Smooth muscle cell (in vitro differentiated cells): ENCODE measurements around the gene THRAP3. TPM values are rescaled to one million over a fixed set of nuclear protein-coding genes. Genes with fewer than 3 reads are reported as not detected.

Source experiments
- DNase-seq: peaks from one replicate; lab custom pipeline; 2025; ENCODE audit not compliant: unreplicated experiment; lab: John Stamatoyannopoulos, UW
- H2AFZ ChIP-seq: fragments of 200-600 bp; sonication (generic); 2 replicates; pipeline ENCODE4 v1.6.0; 2016; ENCODE audit warnings: antibody characterized with exemption, low read depth, mild to moderate bottlenecking
- H3F3A ChIP-seq: fragments of 200-600 bp; sonication (generic); 2 replicates; pipeline ENCODE4 v1.6.0; 2017; ENCODE audit warnings: antibody characterized with exemption, low read depth
- H3K27ac ChIP-seq: fragments of 200-600 bp; sonication (generic); 2 replicates; pipeline ENCODE4 v1.5.1; 2016; ENCODE audit warnings: low read depth, mild to moderate bottlenecking
- H3K27me3 ChIP-seq: fragments of 200-600 bp; sonication (generic); 2 replicates; pipeline ENCODE4 v1.6.1; 2016; ENCODE audit warnings: low read depth, mild to moderate bottlenecking
- H3K36me3 ChIP-seq: fragments of 200-600 bp; sonication (generic); 2 replicates; pipeline ENCODE4 v1.5.1; 2016; ENCODE audit warnings: low read depth
- H3K4me1 ChIP-seq: fragments of 200-600 bp; sonication (generic); 2 replicates; pipeline ENCODE4 v1.5.1; 2016; ENCODE audit warnings: low read depth
- H3K4me2 ChIP-seq: fragments of 200-600 bp; sonication (generic); 2 replicates; pipeline ENCODE4 v1.6.0; 2016; ENCODE audit warnings: mild to moderate bottlenecking
- H3K4me3 ChIP-seq: fragments of 200-600 bp; sonication (generic); 2 replicates; pipeline ENCODE4 v1.5.1; 2016; ENCODE audit warnings: mild to moderate bottlenecking
- H3K79me2 ChIP-seq: fragments of 200-600 bp; sonication (generic); 2 replicates; pipeline ENCODE4 v1.6.0; 2016; ENCODE audit warnings: low read depth, mild to moderate bottlenecking
- H3K9ac ChIP-seq: fragments of 200-600 bp; sonication (generic); 2 replicates; pipeline ENCODE4 v1.6.0; 2016; ENCODE audit warnings: low read depth
- H3K9me3 ChIP-seq: fragments of 200-600 bp; sonication (generic); replicated peaks from 2 replicates; pipeline ENCODE4 v1.5.1; 2016; ENCODE audit warnings: low read depth
- H4K20me1 ChIP-seq: fragments of 200-600 bp; sonication (generic); 2 replicates; pipeline ENCODE4 v1.6.0; 2016; ENCODE audit warnings: low read depth
- WGBS: methylation state at CpG from one replicate; pipeline ENCODE4 v1.1.7; 2016; ENCODE audit warnings: low lambda C conversion rate; 5-methylcytosine and 5-hydroxymethylcytosine counted together
- polyA plus RNA-seq: library from polyadenylated mRNA; unstranded; fragments of >200 nt; fragmentation: Nextera tagmentation; extraction: Ambion mirVana; gene quantifications from 2 replicates; pipeline ENCODE4 v1.2.1, GENCODE V29; 2016
- total RNA-seq: library from RNA; depleted of rRNA; stranded (reverse); fragments of >200 nt; gene quantifications from 2 replicates; pipeline ENCODE4 v1.2.3, GENCODE V29; 2014
- TF ChIP-seq, protein P1 (sequence below): fragments of 200-600 bp; sonication (generic); IDR thresholded peaks from 2 replicates; pipeline ENCODE4 v1.5.1; 2017; ENCODE audit warnings: borderline replicate concordance, mild to moderate bottlenecking, antibody characterized with exemption; ENCODE audit not compliant: insufficient read depth, poor library complexity, severe bottlenecking

The THRAP3 gene
- total and polyA plus RNA-seq, 2 experiments from 2014 or later, result 45.1 to 60.5 TPM

DNA sequence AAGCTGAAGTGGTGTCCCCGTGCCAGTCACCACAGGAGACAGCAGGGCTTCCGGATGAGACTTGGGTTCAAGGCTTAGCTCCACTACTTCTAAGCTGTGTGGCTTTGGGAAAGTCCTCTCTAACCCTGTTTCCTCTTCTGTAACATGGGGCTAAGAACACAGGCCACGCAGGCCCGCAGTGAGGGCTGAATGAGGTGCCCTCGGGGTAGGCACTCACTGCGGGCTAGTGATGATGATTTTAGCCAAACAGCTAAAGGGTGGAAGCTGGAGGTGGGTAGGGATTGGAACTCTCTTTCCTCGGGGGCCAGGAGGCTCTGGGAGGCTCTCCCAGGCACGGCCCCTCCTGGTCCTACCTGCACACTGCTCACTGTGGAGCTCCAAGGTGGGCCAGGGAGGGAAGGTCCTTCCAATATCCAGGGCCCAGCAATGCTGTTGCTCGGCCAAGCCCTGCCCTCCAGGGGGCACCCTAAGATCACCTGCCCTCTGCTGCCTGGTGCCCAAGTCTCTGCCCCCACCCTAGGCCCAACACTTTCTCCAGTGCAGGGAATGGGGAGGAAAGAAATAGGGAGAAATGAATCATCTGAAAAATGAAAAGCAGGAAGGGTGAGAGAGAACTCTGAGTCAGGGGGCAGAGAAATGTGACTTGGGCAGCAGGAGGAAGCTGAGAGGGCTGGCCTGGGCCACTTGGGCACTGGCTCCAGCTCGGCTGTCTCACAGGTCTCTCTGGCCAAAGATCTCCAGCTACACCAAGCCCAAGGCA, 118.4 kb downstream of the THRAP3 start:
- H4K20me1 ChIP-seq, result no peaks in the 10 kb centered on the region
- no peak overlapping the region for H3K4me3 ChIP-seq
- H3K4me1 ChIP-seq, result no peaks in the 10 kb centered on the region
- TF ChIP-seq, protein P1, sequence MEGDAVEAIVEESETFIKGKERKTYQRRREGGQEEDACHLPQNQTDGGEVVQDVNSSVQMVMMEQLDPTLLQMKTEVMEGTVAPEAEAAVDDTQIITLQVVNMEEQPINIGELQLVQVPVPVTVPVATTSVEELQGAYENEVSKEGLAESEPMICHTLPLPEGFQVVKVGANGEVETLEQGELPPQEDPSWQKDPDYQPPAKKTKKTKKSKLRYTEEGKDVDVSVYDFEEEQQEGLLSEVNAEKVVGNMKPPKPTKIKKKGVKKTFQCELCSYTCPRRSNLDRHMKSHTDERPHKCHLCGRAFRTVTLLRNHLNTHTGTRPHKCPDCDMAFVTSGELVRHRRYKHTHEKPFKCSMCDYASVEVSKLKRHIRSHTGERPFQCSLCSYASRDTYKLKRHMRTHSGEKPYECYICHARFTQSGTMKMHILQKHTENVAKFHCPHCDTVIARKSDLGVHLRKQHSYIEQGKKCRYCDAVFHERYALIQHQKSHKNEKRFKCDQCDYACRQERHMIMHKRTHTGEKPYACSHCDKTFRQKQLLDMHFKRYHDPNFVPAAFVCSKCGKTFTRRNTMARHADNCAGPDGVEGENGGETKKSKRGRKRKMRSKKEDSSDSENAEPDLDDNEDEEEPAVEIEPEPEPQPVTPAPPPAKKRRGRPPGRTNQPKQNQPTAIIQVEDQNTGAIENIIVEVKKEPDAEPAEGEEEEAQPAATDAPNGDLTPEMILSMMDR, result peak; percentile 53
- DNase-seq, result peak; percentile 6
- H3F3A ChIP-seq, result peaks cover 4% of the 10 kb centered on the region
- WGBS, result 86% methylated on average over 10 of the region's 10 CpGs
- peak overlapping the region; percentile 62 for H3K27ac ChIP-seq
- H3K4me2 ChIP-seq, result no peak overlapping the region
- H3K9ac ChIP-seq, result no peak overlapping the region
- no peaks in the 10 kb centered on the region for H3K27me3 ChIP-seq
- no peaks in the 10 kb centered on the region for H3K36me3 ChIP-seq
- no peaks in the 10 kb centered on the region for H3K9me3 ChIP-seq
- H3K79me2 ChIP-seq, result no peaks in the 10 kb centered on the region
- H2AFZ ChIP-seq, result no peak overlapping the region

DNA sequence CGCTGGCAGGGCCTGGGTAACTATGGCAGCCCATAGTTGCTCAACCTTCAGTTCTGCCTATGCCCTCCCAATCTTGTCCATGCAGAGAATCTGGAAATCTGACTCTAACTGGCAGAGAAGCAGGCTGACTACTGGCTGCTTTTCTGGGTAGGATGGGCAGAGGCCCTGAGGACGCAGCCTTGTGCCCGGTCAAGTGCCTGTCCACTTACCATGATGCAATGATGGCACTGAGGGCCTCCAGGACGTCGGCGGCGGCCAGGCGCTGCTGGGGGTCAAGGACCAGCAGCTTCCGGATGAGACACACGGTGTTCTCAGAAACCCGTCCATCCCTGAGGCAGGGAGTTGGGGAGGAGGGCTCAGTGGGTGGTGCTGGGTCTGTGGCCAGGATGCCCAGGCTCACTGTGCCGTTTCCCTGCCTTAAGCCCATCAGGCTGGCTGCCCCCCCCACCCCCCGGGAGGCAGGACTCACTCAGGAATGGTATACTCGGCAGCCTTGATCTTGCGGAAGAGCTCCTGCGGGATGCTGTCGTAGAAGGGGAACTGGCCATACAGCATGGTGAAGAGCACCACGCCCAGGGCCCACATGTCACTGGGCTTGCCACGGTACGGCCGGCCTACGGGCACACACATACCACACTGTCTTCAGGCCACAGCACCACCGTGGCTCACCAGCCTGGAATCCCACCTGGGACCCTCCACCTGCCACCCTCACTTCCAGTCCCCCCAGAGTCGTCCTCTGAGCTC, 119.6 kb downstream of the THRAP3 start:
- H3K27ac ChIP-seq, result peak overlapping the region; percentile 62
- 98% methylated on average over 22 of the region's 24 CpGs for WGBS
- H3K4me2 ChIP-seq, result no peak overlapping the region
- no peaks in the 10 kb centered on the region for H3K9me3 ChIP-seq
- no peaks in the 10 kb centered on the region for H3K79me2 ChIP-seq
- no peak overlapping the region for H2AFZ ChIP-seq
- no peak overlapping the region for H3K9ac ChIP-seq
- TF ChIP-seq, protein P1, result no peak
- no peaks in the 10 kb centered on the region for H3K36me3 ChIP-seq
- no peaks in the 10 kb centered on the region for H3K27me3 ChIP-seq
- H3K4me3 ChIP-seq, result no peak overlapping the region
- H3F3A ChIP-seq, result peaks cover 5% of the 10 kb centered on the region
- DNase-seq, result no peak
- H3K4me1 ChIP-seq, result no peaks in the 10 kb centered on the region
- H4K20me1 ChIP-seq, result no peaks in the 10 kb centered on the region

DNA sequence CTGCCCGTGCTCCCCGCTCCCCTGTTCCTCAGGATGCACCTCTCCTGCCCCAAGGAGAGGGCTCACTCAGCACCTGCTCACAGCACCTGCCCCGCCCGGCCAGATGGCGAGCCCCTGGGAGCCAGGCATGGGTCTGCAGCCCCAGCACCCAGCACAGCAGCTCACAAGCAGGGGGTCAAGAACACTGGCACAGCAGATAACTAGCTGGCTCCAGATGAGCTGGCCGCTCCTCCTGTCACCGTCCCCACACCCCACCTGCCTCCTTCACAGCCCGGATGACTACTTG, 120.1 kb downstream of the THRAP3 start:
- no peaks in the 10 kb centered on the region for H3K9me3 ChIP-seq
- H3K4me2 ChIP-seq, result no peak overlapping the region
- H3K9ac ChIP-seq, result no peak overlapping the region
- H3K4me3 ChIP-seq, result no peak overlapping the region
- no peaks in the 10 kb centered on the region for H3K27me3 ChIP-seq
- no peak overlapping the region for H3K27ac ChIP-seq
- 99% methylated on average over 8 of the region's 8 CpGs for WGBS
- TF ChIP-seq, protein P1, result no peak
- H4K20me1 ChIP-seq, result no peaks in the 10 kb centered on the region
- DNase-seq, result no peak
- no peaks in the 10 kb centered on the region for H3K36me3 ChIP-seq
- H2AFZ ChIP-seq, result no peak overlapping the region
- no peaks in the 10 kb centered on the region for H3K4me1 ChIP-seq
- peaks cover 10% of the 10 kb centered on the region for H3F3A ChIP-seq
- peaks cover 3% of the 10 kb centered on the region for H3K79me2 ChIP-seq
